K562 (cell line): ENCODE measurements around the gene SYNGR4. TPM values are rescaled to one million over a fixed set of nuclear protein-coding genes. Genes with fewer than 3 reads are reported as not detected.

Experiments used
- FOXM1 ChIP-seq, 2 experiments: fragments of 450-650 bp in 1 of 2; sonication (generic) in 1 of 2; formaldehyde crosslinking in 1 of 2; IDR thresholded peaks; 2 replicates each; pipeline versions ENCODE4 v1.6.1 to v1.9.0; 2017 to 2022; ENCODE audit warnings: low read depth in 2 of 2, mild to moderate bottlenecking in 2 of 2, missing genetic modification reagents in 1 of 2, moderate library complexity in 1 of 2
- IRF1 ChIP-seq: sonication (generic); formaldehyde crosslinking; IDR thresholded peaks from 2 replicates; pipeline ENCODE4 v1.8.0; 2022; ENCODE audit warnings: missing genetic modification reagents, mild to moderate bottlenecking, borderline replicate concordance
- KAT8 ChIP-seq: fragments of 450-650 bp; IDR thresholded peaks from 2 replicates; pipeline ENCODE4 v1.6.1; 2016; ENCODE audit warnings: low read depth, mild to moderate bottlenecking
- PHF20 ChIP-seq: fragments of 450-650 bp; IDR thresholded peaks from 2 replicates; pipeline ENCODE4 v1.6.1; 2018; ENCODE audit not compliant: partially characterized antibody
- RFX1 ChIP-seq: fragments of 450-650 bp; IDR thresholded peaks from 2 replicates; pipeline ENCODE4 v1.6.1; 2016; ENCODE audit warnings: mild to moderate bottlenecking, moderate library complexity
- SETDB1 ChIP-seq: IDR thresholded peaks from one replicate; pipeline ENCODE4 v1.6.1; 2012; ENCODE audit warnings: low read length, control low read depth, inconsistent platforms
- SMAD3 ChIP-seq: fragments of 450-650 bp; formaldehyde crosslinking; conservative IDR thresholded peaks from 2 replicates; pipeline ENCODE4 v1.4.0; 2020; ENCODE audit warnings: mild to moderate bottlenecking
- SMARCE1 ChIP-seq: fragments of 450-650 bp; IDR thresholded peaks from 2 replicates; pipeline ENCODE4 v1.7.1; 2016; ENCODE audit warnings: mild to moderate bottlenecking
- THRA ChIP-seq: fragments of 450-650 bp; IDR thresholded peaks from 2 replicates; pipeline ENCODE4 v1.6.1; 2017; ENCODE audit warnings: mild to moderate bottlenecking, moderate library complexity
- YY1 ChIP-seq, 3 experiments: IDR thresholded peaks; 2 replicates each; pipeline ENCODE4 v1.6.1; 2011; ENCODE audit warnings: low read length in 2 of 3, mild to moderate bottlenecking in 2 of 3, moderate library complexity in 2 of 3, borderline replicate concordance in 1 of 3, control low read depth in 1 of 3, low read depth in 1 of 3; ENCODE audit not compliant: insufficient read depth in 3 of 3, insufficient replicate concordance in 2 of 3, control insufficient read depth in 1 of 3, insufficient read length in 1 of 3; ENCODE audit errors: extremely low read depth in 1 of 3
- ZC3H11A ChIP-seq: IDR thresholded peaks from 2 replicates; pipeline ENCODE4 v1.6.1; 2012; ENCODE audit warnings: low read depth, low read length, improper control_type of control experiment
- ZNF174 ChIP-seq: fragments of 250-450 bp; sonication (Bioruptor Pico); IDR thresholded peaks from 2 replicates; pipeline ENCODE4 v1.4.0; 2020; ENCODE audit warnings: mild to moderate bottlenecking
- ZNF512 ChIP-seq: IDR thresholded peaks from 2 replicates; pipeline ENCODE4 v1.6.1; 2016; ENCODE audit warnings: missing genetic modification characterization, missing compliant biosample characterization
- polyA plus RNA-seq, 8 experiments: library from polyadenylated mRNA; depleted of rRNA in 4 of 8; stranded (reverse) in 5 of 8; unstranded in 3 of 8; fragments of >200 nt; fragmentation: Nextera tagmentation in 2 of 8; fragmentation: Illumina TruSeq in 1 of 8; extraction: Ambion mirVana in 2 of 8; extraction: Trizol in 1 of 8; gene quantifications; 2 replicates each; pipeline versions ENCODE4 v1.2.1 to v1.2.3, GENCODE V29; 2011 to 2014; ENCODE audit warnings: inconsistent platforms in 1 of 8, missing spikeins in 1 of 8
- total RNA-seq, 7 experiments: library from RNA; depleted of rRNA in 6 of 7; stranded (reverse); fragments of >200 nt in 6 of 7; fragmentation: Illumina TruSeq in 2 of 7; extraction: Trizol in 2 of 7; gene quantifications; 2 replicates each; pipeline versions ENCODE4 v1.2.1 to v1.2.3, GENCODE V29; 2011 to 2021; ENCODE audit warnings: low replicate concordance in 1 of 7
- TF ChIP-seq, protein P1 (sequence below), 2 experiments: fragments of 450-650 bp; conservative IDR thresholded peaks; 2 replicates each; pipeline ENCODE4 v1.6.1; 2017; ENCODE audit warnings: mild to moderate bottlenecking in 2 of 2, moderate library complexity in 2 of 2

SYNGR4 gene
- total and polyA plus RNA-seq, 9 of the 15 experiments (the other 6 are each of a cell fraction or from before 2014, with no cell fraction given) = 0.07 to 0.14 TPM; not detected in 7

- TF ChIP-seq RFX1 (no peak), THRA (no peak), PHF20 (no peak), ZNF174 (CRISPR knock-in tag) (no peak), FOXM1 (IDR thresholded peaks at IDR 0.05; ENCODE audit: low read depth) (no peak), FOXM1 (CRISPR knock-in tag; IDR thresholded peaks at IDR 0.05; ENCODE audit: low read depth) (no peak), ZNF512 (no peak), IRF1 (CRISPR knock-in tag) (no peak), SETDB1 (no peak), SMARCE1 (no peak), YY1 (IDR thresholded peaks at IDR 0.05; ENCODE audit: borderline replicate concordance in 1 of 3, control insufficient read depth in 1 of 3, extremely low read depth in 1 of 3, insufficient read depth in 3 of 3, insufficient read length in 1 of 3, insufficient replicate concordance in 2 of 3, low read depth in 1 of 3, low read length in 2 of 3) (peak in 1 of 3 experiments; percentile 45), SMAD3 (CRISPR knock-in tag) (no peak), KAT8 (no peak), ZC3H11A (0 out of 2 replicates have a peak, but pooled peaks have one; percentile 4)
- TF ChIP-seq, protein P1, sequence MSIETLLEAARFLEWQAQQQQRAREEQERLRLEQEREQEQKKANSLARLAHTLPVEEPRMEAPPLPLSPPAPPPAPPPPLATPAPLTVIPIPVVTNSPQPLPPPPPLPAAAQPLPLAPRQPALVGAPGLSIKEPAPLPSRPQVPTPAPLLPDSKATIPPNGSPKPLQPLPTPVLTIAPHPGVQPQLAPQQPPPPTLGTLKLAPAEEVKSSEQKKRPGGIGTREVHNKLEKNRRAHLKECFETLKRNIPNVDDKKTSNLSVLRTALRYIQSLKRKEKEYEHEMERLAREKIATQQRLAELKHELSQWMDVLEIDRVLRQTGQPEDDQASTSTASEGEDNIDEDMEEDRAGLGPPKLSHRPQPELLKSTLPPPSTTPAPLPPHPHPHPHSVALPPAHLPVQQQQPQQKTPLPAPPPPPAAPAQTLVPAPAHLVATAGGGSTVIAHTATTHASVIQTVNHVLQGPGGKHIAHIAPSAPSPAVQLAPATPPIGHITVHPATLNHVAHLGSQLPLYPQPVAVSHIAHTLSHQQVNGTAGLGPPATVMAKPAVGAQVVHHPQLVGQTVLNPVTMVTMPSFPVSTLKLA (conservative IDR thresholded peaks at IDR 0.05) = 0 out of 4 replicates have a peak, but pooled peaks of 1 of the 2 experiments have one; percentile 46
Observed at GRCh38 chr19:48391100-48392005, 27.2 kb downstream of the SYNGR4 start, which contains the start of gene KDELR1 (continued).
